Neuronal stem cell (in vitro differentiated cells): ENCODE data around the gene HAT1.

ENCODE experiments used
- DNase-seq: peaks from one replicate; pipeline ENCODE4 v3.0.0-alpha.2; 2013; ENCODE audit warnings: low spot score
- H2AFZ ChIP-seq: one replicate; pipeline ENCODE4 v1.6.1; 2013; ENCODE audit warnings: mild to moderate bottlenecking, low read length, inconsistent platforms
- H2AK5ac ChIP-seq: 2 replicates; pipeline ENCODE4 v1.6.1; 2013; ENCODE audit warnings: low read depth, mild to moderate bottlenecking, inconsistent platforms, low read length, moderate library complexity, mixed read lengths
- H2BK120ac ChIP-seq: 2 replicates; pipeline ENCODE4 v1.6.1; 2013; ENCODE audit warnings: low read depth, mild to moderate bottlenecking, inconsistent platforms, low read length, moderate library complexity, mixed read lengths
- H2BK12ac ChIP-seq: one replicate; pipeline ENCODE4 v1.6.1; 2013; ENCODE audit warnings: low read length, inconsistent platforms
- H2BK15ac ChIP-seq: 2 replicates; pipeline ENCODE4 v1.6.1; 2013; ENCODE audit warnings: mild to moderate bottlenecking, low read length, inconsistent platforms, mixed read lengths
- H2BK5ac ChIP-seq: one replicate; pipeline ENCODE4 v1.6.1; 2013; ENCODE audit warnings: inconsistent platforms, mild to moderate bottlenecking, low read length, moderate library complexity
- H3K14ac ChIP-seq: one replicate; pipeline ENCODE4 v1.6.1; 2013; ENCODE audit warnings: low read length, inconsistent platforms
- H3K18ac ChIP-seq: 2 replicates; pipeline ENCODE4 v1.6.1; 2013; ENCODE audit warnings: low read length, inconsistent platforms
- H3K23ac ChIP-seq: 2 replicates; pipeline ENCODE4 v1.6.1; 2013; ENCODE audit warnings: low read depth, mild to moderate bottlenecking, mixed read lengths, low read length, inconsistent platforms; ENCODE audit not compliant: poor library complexity
- H3K27ac ChIP-seq: replicated peaks from 3 replicates; pipeline ENCODE4 v1.5.1; 2013; ENCODE audit warnings: low read length, inconsistent platforms
- H3K27me3 ChIP-seq, 3 experiments: 2 replicates each; pipeline ENCODE4 v1.6.1; 2013; ENCODE audit warnings: low read length in 3 of 3, mild to moderate bottlenecking in 2 of 3, inconsistent platforms in 1 of 3, low read depth in 1 of 3, mixed read lengths in 1 of 3, moderate library complexity in 1 of 3; ENCODE audit not compliant: control insufficient read depth in 3 of 3, insufficient read depth in 3 of 3
- H3K36me3 ChIP-seq, 2 donors: replicated peaks in 1 of 2; 2 replicates each; pipeline ENCODE4 v1.6.1; 2013; ENCODE audit warnings: low read length in 2 of 2; ENCODE audit not compliant: control insufficient read depth in 2 of 2, insufficient read depth in 2 of 2
- H3K4ac ChIP-seq: 2 replicates; pipeline ENCODE4 v1.6.1; 2013; ENCODE audit warnings: inconsistent platforms, mild to moderate bottlenecking, low read length, moderate library complexity
- H3K4me1 ChIP-seq, 2 donors: 1 replicate in 1 of 2; 2 replicates in 1 of 2; pipeline ENCODE4 v1.6.1; 2013; ENCODE audit warnings: low read length in 2 of 2, low read depth in 1 of 2; ENCODE audit not compliant: control insufficient read depth in 2 of 2, insufficient read depth in 1 of 2
- H3K4me2 ChIP-seq: one replicate; pipeline ENCODE4 v1.6.1; 2013; ENCODE audit warnings: mild to moderate bottlenecking, low read length, inconsistent platforms; ENCODE audit not compliant: insufficient read depth, poor library complexity, severe bottlenecking
- H3K4me3 ChIP-seq, 2 donors: 2 replicates each; pipeline ENCODE4 v1.5.1; 2013; ENCODE audit warnings: low read length in 2 of 2, mild to moderate bottlenecking in 2 of 2, inconsistent platforms in 1 of 2, moderate library complexity in 1 of 2
- H3K79me1 ChIP-seq: one replicate; pipeline ENCODE4 v1.6.1; 2013; ENCODE audit warnings: low read depth, mild to moderate bottlenecking, inconsistent platforms, low read length, moderate library complexity
- H3K9ac ChIP-seq: one replicate; pipeline ENCODE4 v1.6.1; 2013; ENCODE audit warnings: mild to moderate bottlenecking, low read depth, low read length, inconsistent platforms; ENCODE audit not compliant: poor library complexity
- H3K9me3 ChIP-seq, 2 donors: replicated peaks in 1 of 2; 2 replicates each; pipeline versions ENCODE3 to v1.6.1; 2013; ENCODE audit warnings: low read length in 2 of 2, mild to moderate bottlenecking in 2 of 2, inconsistent platforms in 1 of 2, low read depth in 1 of 2, mixed read lengths in 1 of 2, moderate library complexity in 1 of 2; ENCODE audit not compliant: control insufficient read depth in 2 of 2, insufficient read depth in 1 of 2
- H4K8ac ChIP-seq: one replicate; pipeline ENCODE4 v1.6.1; 2013; ENCODE audit warnings: low read depth, mild to moderate bottlenecking, inconsistent platforms, low read length, moderate library complexity
- H4K91ac ChIP-seq: one replicate; pipeline ENCODE4 v1.6.1; 2013; ENCODE audit warnings: low read length, low read depth, mild to moderate bottlenecking, inconsistent platforms; ENCODE audit not compliant: poor library complexity
- WGBS, 2 donors: extraction: QIAGEN DNeasy Blood & Tissue Kit; methylation state at CpG; one replicate each; pipeline ENCODE4 v1.1.7; 2013; ENCODE audit warnings: missing lambda C conversion rate in 2 of 2, mixed read lengths in 1 of 2; ENCODE audit not compliant: insufficient read length in 2 of 2, insufficient replicate concordance in 1 of 2; ENCODE audit errors: extremely low coverage in 2 of 2; 5-methylcytosine and 5-hydroxymethylcytosine counted together

The HAT1 gene

GRCh38 chr2:171956135-171956825, 34.0 kb downstream of the HAT1 start:
- Histone ChIP-seq H4K8ac (no peak overlapping the region), H3K4ac (no peak overlapping the region), H2BK15ac (no peak overlapping the region), H3K27me3 (no peaks in the 10 kb centered on the region), H3K9ac (peak overlapping the region; percentile 66), H2AFZ (no peak overlapping the region), H2AK5ac (no peak overlapping the region), H3K4me1 (no peaks in the 10 kb centered on the region), H2BK120ac (no peak overlapping the region), H3K27ac (peak overlapping the region; percentile 22), H3K9me3 (no peaks in the 10 kb centered on the region), H3K36me3 (peaks cover 3 to 54% of the 10 kb centered on the region in 2 donors), H2BK5ac (no peak overlapping the region), H4K91ac (no peak overlapping the region), H3K4me2 (no peak overlapping the region), H3K23ac (no peak overlapping the region), H3K4me3 (peak overlapping the region in 1 of 2 donors; percentile 57), H3K14ac (no peak overlapping the region), H2BK12ac (no peak overlapping the region), H3K79me1 (peaks cover 1% of the 10 kb centered on the region), H3K18ac (no peak overlapping the region)
- no CpG with 5 or more reads among the region's 7 CpGs for WGBS, 2 donors
- DNase-seq, result no peak

DNA sequence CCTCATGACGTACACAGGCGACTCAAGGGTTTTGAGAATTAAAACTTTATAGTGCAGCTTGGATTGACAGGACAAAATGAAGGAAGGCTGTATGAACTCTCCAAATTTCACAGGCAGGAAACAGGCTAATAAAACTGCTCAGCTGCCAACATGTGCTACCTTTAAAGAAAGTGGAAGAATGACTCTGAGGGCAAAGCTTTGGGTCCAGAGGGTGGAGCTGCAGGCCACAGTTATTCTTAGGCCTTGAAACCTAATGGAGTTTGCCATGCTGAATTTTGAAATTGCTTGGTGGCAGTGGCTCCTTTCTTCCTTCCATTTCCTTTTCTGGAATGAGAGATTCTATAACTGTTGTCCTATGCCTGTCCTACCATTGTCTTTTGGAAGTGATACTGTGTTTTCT, 34.8 kb downstream of the HAT1 start:
- no peak overlapping the region for H4K8ac ChIP-seq
- no peak overlapping the region for H2AK5ac ChIP-seq
- no peak overlapping the region for H2BK120ac ChIP-seq
- no peak overlapping the region for H3K4ac ChIP-seq
- H3K27ac ChIP-seq, result no peak overlapping the region
- peaks cover 1% of the 10 kb centered on the region for H3K79me1 ChIP-seq
- no peak overlapping the region for H2BK12ac ChIP-seq
- H2BK15ac ChIP-seq, result no peak overlapping the region
- no peaks in the 10 kb centered on the region for H3K4me1 ChIP-seq
- DNase-seq, result no peak
- no peak overlapping the region for H4K91ac ChIP-seq
- H3K27me3 ChIP-seq, result no peaks in the 10 kb centered on the region
- no peaks in the 10 kb centered on the region for H3K9me3 ChIP-seq
- no peak overlapping the region for H3K18ac ChIP-seq
- no peak overlapping the region for H3K23ac ChIP-seq
- H2BK5ac ChIP-seq, result no peak overlapping the region
- H3K9ac ChIP-seq, result no peak overlapping the region
- peaks cover 3 to 53% of the 10 kb centered on the region in 2 donors for H3K36me3 ChIP-seq
- H2AFZ ChIP-seq, result no peak overlapping the region
- no peak overlapping the region for H3K4me3 ChIP-seq
- no CpG with 5 or more reads among the region's 2 CpGs for WGBS, 2 donors
- H3K14ac ChIP-seq, result no peak overlapping the region
- H3K4me2 ChIP-seq, result no peak overlapping the region

DNA sequence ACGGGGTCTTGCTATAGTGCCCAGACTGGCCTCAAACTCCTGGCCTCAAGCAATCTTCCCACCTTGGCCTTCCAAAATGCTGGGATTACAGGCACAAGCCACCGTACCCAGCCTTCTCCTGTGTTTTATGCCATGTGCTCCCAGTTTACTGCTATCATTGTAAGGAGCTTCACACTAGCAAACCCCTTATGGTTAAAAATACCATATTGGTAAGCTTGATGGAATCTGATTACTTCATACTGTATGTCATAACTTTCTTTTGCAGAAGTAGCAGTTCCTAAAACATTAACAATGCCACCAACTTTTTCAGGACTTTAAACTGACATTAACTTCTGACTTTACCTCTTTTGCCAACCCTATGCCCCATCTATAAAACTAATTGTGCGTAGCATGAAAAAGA, 36.2 kb downstream of the HAT1 start:
- no peaks in the 10 kb centered on the region for H3K4me1 ChIP-seq
- H2AK5ac ChIP-seq, result no peak overlapping the region
- WGBS, 2 donors, result no CpG with 5 or more reads among the region's 3 CpGs
- H2BK5ac ChIP-seq, result no peak overlapping the region
- H3K14ac ChIP-seq, result no peak overlapping the region
- no peak overlapping the region for H2BK120ac ChIP-seq
- H2AFZ ChIP-seq, result no peak overlapping the region
- no peak overlapping the region for H3K27ac ChIP-seq
- no peak overlapping the region for H3K23ac ChIP-seq
- H3K4me2 ChIP-seq, result no peak overlapping the region
- peaks cover 1% of the 10 kb centered on the region for H3K79me1 ChIP-seq
- H4K8ac ChIP-seq, result no peak overlapping the region
- no peak overlapping the region for H2BK12ac ChIP-seq
- H4K91ac ChIP-seq, result no peak overlapping the region
- peaks cover 3 to 43% of the 10 kb centered on the region in 2 donors for H3K36me3 ChIP-seq
- no peak overlapping the region for H3K9ac ChIP-seq
- H3K9me3 ChIP-seq, result no peaks in the 10 kb centered on the region
- DNase-seq, result no peak
- H3K27me3 ChIP-seq, result no peaks in the 10 kb centered on the region
- H3K4ac ChIP-seq, result no peak overlapping the region
- no peak overlapping the region for H2BK15ac ChIP-seq
- H3K4me3 ChIP-seq, result no peak overlapping the region
- no peak overlapping the region for H3K18ac ChIP-seq

- no peaks in the 10 kb centered on the region for H3K27me3 ChIP-seq
- WGBS, 2 donors, result no CpG with 5 or more reads among the region's 2 CpGs
Measured at GRCh38 chr2:171959998-171960397, 37.7 kb downstream of the HAT1 start.

More at GRCh38 chr2:171959998-171960397, 37.7 kb downstream of the HAT1 start:
- Histone ChIP-seq H2BK15ac (no peak overlapping the region), H3K4me3 (no peak overlapping the region), H3K4ac (no peak overlapping the region), H3K14ac (no peak overlapping the region), H3K23ac (no peak overlapping the region), H3K18ac (no peak overlapping the region), H2AK5ac (no peak overlapping the region), H3K27ac (no peak overlapping the region), H3K9me3 (no peaks in the 10 kb centered on the region), H3K9ac (no peak overlapping the region), H2BK5ac (no peak overlapping the region), H3K79me1 (peaks cover 1% of the 10 kb centered on the region), H4K8ac (no peak overlapping the region), H3K4me2 (no peak overlapping the region), H4K91ac (no peak overlapping the region), H3K4me1 (no peaks in the 10 kb centered on the region), H2BK12ac (no peak overlapping the region), H3K36me3 (peaks cover 3 to 35% of the 10 kb centered on the region in 2 donors), H2AFZ (no peak overlapping the region), H2BK120ac (no peak overlapping the region)
- no peak for DNase-seq
